DMS153 treated with DMSO at 0.1 percent for 48 hours (cell line): ENCODE measurements around the gene VWA8.
"Not testable (repeated sequence)": the region's sequence is repeated elsewhere in the genome, so short reads cannot be mapped to it uniquely, and the experiment has no call there.

Experiments
- DNase-seq: peaks from one replicate; lab custom pipeline; 2025; ENCODE audit not compliant: unreplicated experiment; lab: John Stamatoyannopoulos, UW

Gene VWA8

DNA sequence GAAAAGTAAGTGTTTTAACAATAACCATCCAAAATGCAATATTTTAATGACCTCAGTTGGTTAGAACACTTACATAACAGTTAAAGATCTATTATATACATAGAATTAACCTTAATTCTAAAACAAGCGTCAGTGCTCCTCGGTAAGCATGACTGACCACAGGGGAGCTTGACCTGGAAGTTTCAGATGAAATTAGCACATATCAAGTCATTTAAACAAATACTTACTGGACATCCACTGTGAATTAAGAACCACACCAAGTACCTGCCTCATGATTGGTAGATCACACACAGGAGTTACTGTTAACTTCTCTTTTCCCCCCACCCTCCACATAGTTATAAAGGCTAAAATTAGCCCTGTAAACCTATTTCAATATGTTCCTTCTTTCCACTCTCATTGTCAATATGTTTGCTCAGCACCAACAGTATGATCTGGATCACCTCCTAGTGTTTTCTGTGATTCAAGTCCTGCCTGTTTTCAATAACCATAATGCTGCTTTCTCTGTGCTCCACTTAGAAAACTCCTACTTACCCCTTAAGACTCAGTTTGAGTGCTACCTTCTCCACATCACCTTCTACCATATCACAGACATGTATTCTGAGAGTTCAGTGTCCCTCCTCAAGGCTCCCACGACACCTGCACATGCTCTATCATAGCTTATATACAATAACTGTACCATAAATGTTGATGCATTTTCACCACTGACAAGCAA lies 209.0 kb downstream of the VWA8 start:
- no peak for DNase-seq

DNA sequence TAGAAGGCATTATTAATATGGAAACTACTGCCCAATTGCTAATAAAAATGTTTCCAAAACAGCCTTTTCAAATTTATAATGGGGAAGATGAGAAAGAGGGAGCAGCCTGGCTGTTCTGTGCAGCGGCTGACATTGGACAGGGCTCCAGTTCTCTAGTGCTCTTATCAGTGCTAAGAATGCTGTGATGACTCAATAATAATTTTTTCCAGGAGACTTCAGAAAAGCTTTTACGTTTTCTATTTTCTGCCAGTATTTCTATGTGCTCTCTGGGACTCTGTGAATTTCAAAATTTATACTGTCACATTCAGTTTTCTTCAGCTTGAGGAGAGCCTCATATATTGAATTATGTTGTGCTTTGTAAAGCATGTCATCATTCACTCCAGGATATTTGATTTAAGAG lies 209.6 kb downstream of the VWA8 start:
- DNase-seq = no peak

DNA sequence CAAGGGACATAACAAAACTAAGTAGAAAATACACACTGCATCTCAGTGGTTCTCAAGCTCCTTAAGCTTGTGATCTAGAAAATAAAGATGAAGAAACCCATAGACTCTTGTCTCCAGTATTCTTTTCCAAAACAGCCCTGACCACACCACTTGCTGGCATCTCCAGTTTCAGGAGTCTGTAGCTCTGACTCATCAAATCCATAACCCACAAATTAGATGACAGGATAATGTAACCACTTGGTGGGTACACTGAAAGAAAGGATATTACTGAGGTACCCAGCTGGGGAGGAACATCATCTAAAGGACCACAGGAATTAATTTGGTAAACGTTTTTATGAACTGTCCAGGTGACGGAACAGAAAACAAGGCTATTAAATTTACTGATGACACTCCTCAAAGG lies 214.7 kb downstream of the VWA8 start:
- no peak for DNase-seq

DNA sequence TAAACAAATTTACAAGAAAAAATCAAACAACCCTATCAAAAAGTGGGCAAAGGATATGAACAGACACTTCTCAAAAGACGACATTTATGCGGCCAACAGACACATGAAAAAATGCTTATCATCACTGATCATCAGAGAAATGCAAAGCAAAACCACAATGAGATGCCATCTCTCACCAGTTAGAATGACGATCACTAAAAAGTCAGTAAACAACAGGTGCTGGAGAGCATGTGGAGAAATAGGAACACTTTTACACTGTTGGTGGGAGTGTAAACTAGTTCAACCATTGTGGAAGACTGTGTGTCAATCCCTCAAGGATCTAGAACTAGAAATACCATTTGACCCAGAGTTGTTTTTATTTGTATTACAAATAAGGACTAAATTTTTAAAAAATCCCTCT lies 215.4 kb downstream of the VWA8 start:
- not testable (repeated sequence) for DNase-seq

DNA sequence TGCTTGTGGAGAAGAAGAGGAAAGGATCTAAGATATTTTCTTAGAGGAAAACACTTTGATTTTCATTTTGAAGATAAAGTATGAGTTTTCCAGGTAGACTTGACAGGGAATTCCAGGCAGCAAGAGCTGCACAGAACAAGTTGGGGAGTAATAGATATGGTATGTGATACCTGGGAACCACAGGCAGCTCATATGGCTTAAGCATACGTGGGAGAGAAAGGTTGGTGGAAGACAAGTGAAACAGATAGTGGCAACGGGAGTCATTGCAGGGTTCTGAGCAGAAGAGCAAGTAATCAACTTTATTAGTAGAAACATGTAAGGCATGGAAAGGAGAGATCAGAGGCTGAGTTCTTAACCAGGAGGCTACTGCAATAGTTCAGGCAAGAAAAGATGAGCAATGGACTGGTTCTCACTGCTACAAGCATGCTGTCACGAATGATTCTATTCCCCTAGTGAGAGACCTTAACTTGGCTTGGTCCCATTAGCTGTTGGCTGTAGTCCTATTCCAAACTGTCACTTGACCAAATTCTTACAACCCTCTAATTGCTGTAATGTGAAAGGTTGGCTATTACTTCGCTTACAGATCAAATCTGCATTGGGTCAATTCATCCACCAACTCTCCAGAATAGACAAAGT lies 217.9 kb downstream of the VWA8 start:
- no peak for DNase-seq

DNA sequence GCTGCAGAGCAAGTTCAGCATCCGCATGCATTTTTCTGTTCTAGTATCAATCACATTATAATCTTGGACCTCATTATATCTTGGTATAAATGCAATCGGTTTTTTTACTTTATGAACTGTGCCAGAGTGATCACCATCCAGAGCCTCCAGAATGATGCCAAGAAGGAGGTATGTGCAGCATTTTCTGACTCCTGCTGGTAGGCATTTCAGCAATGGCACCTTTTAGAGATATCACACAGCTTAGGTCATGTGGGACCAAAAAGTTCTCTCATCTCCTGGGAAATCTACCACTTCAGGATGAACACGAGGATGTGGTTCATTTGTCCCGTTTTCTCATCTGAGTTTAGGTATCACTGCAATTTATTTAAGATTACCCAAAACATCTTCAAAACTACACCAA lies 220.4 kb downstream of the VWA8 start:
- DNase-seq = no peak

DNA sequence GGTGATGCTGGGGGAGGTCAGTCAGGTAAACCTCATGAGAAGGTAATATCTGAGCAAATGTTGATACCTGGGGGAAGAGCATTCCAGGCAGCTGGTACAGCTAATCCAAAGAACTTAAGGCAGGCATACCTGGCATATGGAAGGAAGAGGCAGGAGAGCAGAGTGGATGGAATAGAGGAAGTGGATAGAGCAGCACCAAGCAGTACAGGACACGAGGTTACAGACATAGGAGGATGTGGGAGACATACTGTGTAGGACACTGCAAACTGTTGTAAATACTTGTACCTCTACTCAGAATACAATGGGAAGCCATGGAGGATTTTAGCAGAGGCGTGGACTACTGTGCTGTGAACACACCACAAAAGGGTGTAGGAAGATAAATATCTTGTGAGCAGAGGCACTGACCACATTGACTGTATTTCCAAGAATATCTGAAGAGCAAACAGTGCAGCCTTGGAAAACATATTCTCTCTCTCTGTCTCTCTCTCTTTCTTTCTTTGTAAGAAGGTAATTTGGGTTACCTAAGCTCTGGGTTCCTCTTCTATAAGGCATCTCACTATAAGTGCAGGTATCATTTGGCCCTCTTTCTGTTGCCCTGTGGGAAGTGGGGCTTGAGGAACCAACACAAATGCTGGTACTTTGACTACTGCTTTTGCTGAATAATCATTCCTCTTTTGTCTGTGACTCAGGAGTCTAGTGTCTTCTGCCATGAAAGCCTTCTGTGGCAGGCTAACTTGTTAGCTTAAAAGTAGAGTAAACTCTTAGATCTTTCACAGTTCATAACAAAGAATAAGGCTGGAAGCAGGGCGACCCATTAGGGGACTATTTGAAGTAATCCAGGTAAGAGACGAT lies 238.0 kb downstream of the VWA8 start:
- DNase-seq = no peak

DNA sequence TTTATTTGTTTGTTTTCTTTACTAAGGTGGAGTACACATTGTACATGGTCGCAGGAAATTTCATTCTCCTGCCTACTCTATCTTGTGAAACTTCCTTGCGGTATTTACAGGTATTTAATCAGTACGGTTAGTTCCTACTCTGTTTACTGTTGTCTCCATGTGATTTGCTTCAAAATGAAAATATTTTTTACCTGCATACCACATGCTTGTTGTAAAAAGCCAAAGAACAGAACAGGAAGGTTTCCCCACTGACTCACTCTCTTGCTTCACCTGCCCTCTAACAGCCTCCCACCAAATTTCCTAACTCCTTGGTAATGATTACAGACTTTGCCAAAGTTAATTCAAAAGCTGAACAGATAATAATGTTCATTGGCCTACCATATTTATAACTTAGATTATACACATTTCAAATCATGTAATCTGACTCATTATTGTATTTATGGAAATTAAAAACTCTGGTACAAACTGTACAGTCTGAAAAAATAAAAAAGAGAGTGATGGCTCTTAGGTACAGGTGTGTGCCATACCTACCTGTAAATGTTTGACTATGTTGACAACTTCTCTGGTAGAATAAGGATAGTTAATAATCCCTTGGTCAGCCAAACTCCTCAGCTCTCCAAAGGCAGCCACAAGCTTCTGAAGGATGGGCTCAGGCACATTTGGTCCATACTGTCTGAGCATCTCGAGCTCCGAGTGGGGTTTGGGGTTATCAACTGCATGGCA lies 239.9 kb downstream of the VWA8 start:
- no peak for DNase-seq

DNA sequence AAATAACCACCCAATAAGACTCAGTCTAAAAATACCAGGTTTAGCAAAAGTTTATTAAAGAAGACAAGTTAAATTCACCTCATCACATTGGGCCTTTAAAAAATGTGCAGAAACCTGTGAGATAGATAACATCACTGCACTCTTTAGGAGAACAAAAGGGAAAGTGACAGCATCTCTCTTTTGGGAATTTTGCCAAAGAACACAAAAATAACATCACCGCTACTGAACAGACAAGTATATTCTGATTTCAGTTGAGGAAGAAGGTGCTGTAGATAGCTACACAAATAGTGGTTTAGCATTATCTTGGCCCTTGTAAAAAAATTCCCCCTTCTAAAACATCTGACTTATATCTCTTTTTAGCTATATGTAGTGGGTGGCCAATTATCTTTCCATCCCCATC lies 244.7 kb downstream of the VWA8 start:
- DNase-seq = no peak

DNA sequence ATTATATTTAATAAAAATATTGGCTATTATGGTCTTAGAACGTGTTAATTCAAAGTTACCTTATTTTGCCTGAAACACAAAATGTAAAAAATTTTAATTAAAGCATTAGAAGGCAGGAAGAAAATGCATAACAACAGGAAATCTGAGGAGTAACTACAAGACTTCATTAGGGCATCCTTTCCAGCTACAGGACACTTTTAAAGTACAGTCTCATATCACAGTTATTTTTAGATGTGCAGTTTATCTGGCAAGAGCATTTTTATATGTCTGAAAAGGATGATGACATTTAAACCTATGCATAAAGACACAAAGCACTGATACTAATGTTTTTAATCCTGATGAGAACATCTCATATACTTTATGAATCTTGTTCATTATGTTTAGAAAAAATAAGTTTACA lies 247.5 kb downstream of the VWA8 start:
- DNase-seq = no peak

DNA sequence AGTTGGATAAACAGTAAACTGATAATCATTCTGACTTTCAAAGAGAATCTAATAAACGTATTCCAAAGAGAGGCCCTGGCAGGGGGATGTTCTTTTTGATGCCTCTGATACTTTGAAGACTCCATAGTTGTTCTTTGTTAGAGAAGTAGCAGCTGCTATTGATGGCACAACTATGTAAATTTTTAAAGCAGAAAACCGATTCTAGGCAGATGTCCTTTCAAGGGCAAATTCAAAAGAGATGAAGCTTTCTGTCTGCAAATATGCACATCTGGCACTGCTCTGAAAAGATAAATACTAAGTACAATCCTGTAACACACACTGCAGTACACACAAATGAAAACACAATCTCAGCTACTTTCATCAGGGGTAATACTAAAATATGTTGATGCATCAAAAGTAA lies 250.1 kb downstream of the VWA8 start:
- no peak for DNase-seq

DNA sequence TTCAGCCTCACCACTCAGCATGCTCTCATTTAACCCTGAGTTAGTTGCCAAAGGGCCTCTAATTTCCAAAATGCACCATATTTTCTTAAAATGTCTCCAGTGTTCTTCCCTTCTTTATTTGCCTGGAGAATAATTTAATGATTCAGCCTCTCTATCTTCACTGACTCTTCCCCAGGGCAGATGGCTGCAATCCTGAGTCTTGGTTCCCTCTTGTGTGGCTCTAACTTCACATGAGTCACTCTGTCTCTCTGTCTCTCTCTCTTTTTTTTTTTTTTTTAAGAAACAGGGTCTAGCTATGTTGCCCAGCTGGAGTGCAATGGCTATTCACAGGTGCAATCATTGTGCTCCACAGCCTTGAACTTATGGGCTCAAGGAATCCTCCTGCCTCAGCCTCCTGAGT lies 251.4 kb downstream of the VWA8 start:
- no peak for DNase-seq

DNA sequence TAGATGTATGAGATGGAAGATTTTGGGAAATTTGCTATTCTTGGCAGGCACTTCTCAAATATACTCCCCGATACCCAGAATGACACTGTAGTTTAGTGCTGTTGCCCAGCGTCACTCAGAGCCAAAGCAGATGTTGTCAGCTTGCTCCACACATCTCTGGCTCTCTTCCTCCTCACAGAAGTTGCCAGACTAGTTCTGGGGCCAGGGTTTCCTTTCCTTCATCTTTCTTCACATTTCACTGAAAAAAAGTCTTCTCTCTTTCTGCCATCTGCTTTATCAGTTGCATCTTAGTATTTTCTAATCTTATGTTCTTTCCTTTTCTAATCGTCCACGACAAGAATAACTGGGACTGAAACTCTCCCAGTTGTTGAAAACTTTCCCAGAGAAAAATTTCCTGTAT lies 252.2 kb downstream of the VWA8 start:
- DNase-seq = no peak

DNA sequence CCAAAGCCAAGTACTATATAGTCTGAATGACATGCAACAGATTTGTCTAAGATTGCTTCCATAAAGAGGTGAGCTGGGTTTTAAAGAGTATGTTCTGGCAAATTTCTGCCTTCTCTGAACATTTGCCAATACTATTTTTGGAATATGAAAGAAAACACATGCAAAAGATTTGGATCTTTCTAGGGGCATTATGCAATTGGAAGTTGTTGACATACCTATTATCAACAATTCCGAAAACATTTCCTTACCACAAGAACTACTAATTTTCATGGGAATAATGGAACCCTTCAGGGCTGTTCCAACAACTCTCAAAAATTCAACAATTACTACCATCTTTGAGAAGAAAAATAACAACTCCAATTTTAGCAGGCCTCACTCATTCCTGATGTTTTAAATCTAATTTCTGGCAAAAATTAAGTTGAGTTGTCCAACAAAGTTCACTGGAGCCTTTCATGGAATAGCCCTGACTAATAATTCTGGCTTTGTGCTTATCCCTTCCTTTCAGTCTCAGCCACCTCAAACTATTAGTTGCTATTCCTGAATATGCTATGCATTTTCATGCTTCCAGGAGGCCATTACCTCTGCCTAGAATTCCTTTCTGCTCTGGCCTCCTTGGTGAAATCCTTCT lies 253.6 kb downstream of the VWA8 start:
- no peak for DNase-seq

DNA sequence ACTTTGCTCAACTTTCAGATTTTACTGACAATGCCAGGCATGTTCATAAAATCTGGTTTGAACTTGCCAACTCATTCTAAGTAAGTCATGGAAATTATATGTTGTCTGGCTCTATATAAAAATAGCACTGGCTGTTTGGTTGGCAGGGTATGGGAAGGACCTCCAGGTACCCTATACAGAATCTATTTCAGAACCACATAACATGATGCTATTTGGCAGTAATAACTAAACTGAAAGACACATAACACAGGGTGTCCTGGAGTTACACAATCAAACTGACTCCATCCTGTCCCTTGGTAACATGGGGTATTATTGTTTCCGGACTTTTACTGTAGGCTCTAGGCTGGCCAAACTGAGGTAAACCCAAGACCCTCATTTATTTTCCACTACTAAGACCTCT lies 254.8 kb downstream of the VWA8 start:
- no peak for DNase-seq

DNA sequence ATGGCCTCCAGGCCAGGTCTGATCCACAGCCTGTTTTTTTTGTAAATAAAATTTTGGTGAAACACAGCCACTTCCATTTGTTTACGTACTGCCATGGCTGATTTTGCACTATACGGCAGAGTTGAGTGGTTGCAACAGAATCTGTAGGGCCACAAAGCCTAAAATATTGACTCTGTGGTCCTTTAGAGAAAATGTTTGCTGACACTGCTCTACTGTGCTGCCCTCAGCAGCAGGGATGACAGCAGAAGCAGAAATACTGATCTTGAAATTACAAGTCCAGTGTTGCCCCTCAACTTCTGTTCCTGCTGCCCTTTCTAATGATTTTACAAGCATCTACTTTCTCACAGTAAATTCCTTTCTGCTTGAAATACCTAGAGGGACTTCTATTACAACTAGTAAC lies 258.4 kb downstream of the VWA8 start:
- DNase-seq = no peak

DNA sequence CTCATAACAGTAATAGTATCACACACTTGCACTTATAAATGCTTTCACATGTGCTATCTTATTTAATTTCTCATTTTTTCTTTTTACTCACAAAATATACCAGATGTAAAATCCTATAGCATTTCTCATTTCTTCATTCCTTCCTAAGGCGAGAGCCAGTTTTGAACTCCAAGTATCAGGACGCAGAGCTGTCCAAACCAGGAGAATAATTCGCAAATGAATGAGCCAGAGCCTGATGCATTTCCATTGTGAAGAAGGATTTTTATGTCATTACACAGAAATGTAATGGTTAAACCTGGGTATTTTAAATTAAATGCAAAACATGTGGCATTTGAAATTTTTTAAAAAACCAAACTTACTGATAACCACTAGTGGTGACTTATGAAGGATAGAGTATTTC lies 259.2 kb downstream of the VWA8 start:
- no peak for DNase-seq

DNA sequence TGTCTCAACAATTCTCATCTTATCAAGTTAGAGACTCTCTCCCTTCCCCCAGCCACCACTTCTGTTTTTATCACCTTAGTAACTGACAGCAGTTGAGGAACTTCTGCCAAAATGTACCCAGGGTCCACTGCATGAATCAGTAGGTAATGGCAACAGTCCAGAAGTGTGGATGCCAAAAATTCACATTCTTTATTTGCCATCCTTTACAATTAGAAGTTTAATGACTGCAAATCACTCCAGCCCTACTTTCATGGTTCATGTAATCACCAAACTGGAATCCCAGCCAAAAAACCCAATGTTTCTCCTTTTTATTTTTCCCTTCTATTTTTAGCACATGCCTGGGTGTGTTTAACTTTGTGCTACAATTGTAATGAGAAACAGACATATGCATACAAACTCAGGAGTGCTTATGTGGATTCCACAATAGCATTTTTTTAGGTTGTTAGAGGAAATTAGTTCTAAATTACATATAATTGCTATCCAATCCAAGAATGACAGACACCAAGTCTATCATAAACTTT lies 260.1 kb downstream of the VWA8 start:
- DNase-seq = no peak

DNA sequence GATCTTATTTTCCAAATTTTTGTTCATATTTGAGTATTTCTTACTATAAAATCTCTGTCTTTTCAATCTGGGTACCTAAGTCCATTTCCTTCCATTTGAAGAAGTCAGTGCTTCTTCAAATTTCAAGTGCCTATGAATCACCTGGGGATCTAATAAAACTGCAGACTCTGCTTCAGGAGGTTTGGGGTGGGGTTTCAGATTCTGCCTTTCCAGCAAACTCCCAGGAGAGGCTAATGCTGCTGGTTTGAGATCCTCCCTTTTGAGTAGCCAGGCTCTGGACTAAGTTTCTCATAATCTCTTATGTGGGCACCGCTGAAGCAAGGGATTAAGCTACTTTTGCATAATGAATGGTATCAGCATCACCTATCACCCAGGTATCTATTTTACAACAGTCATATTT lies 261.1 kb downstream of the VWA8 start:
- no peak for DNase-seq

DNA sequence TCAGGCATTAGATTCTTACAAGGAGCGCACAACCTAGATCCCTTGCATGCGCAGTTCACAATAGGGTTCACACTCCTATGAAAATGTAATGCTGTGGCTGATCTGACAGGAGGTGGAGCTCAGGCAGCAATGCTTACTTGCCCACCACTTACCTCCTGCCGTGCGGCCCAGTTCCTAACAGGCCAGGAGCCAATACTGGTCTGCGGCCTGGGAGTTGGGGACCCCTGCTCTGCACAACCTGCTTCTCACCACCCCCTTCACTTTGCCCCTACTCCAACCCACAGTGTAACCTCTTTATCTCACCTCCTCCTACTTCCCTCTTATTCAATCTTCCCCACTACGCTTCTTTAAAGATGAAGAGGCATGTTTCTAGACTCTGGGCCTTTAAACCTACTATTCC lies 263.3 kb downstream of the VWA8 start:
- DNase-seq = no peak
